WTC11 (cell line): Measurements from ENCODE around the gene MARCHF10. TPM values are rescaled to one million over a fixed set of nuclear protein-coding genes. Genes with fewer than 3 reads are reported as not detected.

ENCODE experiments used
- ATAC-seq: fragments of 200-7000 bp; cut with Tn5 transposase; 2 replicates; pipeline ENCODE4 v1.10.0; 2021; ENCODE audit warnings: mild to moderate bottlenecking, moderate library complexity
- CTCF ChIA-PET: fragments of 300-600 bp; sonication (Branson Sonifier 250); formaldehyde crosslinking; loops from one replicate; lab custom pipeline; 2021; ENCODE audit warnings: antibody characterized with exemption; lab: Charles Lee
- POLR2A ChIA-PET: fragments of 350-600 bp; sonication (Branson Sonifier 250); formaldehyde crosslinking; loops from one replicate; lab custom pipeline; 2021; ENCODE audit warnings: antibody characterized with exemption; lab: Charles Lee
- DNase-seq: peaks from one replicate; pipeline ENCODE4 v3.0.0; 2021; ENCODE audit warnings: low spot score
- H3K27ac Mint-ChIP-seq: 2 replicates; pipeline ENCODE4 v1.8.0; 2021; ENCODE audit warnings: mixed read lengths
- H3K27me3 Mint-ChIP-seq: 2 replicates; pipeline ENCODE4 v1.8.0; 2021; ENCODE audit warnings: low read depth, mild to moderate bottlenecking, moderate library complexity, mixed read lengths
- H3K36me3 Mint-ChIP-seq: 2 replicates; pipeline ENCODE4 v1.8.0; 2021; ENCODE audit warnings: mixed read lengths
- H3K4me1 Mint-ChIP-seq: 2 replicates; pipeline ENCODE4 v1.8.0; 2022; ENCODE audit warnings: mixed read lengths
- H3K4me3 Mint-ChIP-seq: 2 replicates; pipeline ENCODE4 v1.8.0; 2021; ENCODE audit warnings: mild to moderate bottlenecking, moderate library complexity, mixed read lengths
- H3K9me3 Mint-ChIP-seq: 2 replicates; pipeline ENCODE4 v1.8.0; 2021; ENCODE audit warnings: mixed read lengths
- ARID4B ChIP-seq: sonication (generic); formaldehyde crosslinking; IDR thresholded peaks from 2 replicates; pipeline ENCODE4 v1.8.0; 2023; ENCODE audit warnings: missing genetic modification reagents, mild to moderate bottlenecking, borderline replicate concordance
- ATF2 ChIP-seq: sonication (generic); formaldehyde crosslinking; IDR thresholded peaks from 2 replicates; pipeline ENCODE4 v1.8.1; 2022; ENCODE audit warnings: low read depth, missing genetic modification reagents, borderline replicate concordance
- FOXJ3 ChIP-seq: sonication (generic); formaldehyde crosslinking; IDR thresholded peaks from 2 replicates; pipeline ENCODE4 v1.9.0; 2021; ENCODE audit warnings: missing genetic modification reagents, mild to moderate bottlenecking, borderline replicate concordance
- FOXP1 ChIP-seq: sonication (generic); formaldehyde crosslinking; IDR thresholded peaks from 2 replicates; pipeline ENCODE4 v1.8.0; 2022; ENCODE audit warnings: missing genetic modification reagents, mild to moderate bottlenecking, moderate library complexity, borderline replicate concordance
- GTF2I ChIP-seq: fragments of 250-450 bp; sonication (Bioruptor Pico); conservative IDR thresholded peaks from 2 replicates; pipeline ENCODE4 v1.4.0; 2021; ENCODE audit warnings: mild to moderate bottlenecking
- HMGA2 ChIP-seq: fragments of 250-450 bp; sonication (Bioruptor Pico); IDR thresholded peaks from 2 replicates; pipeline ENCODE4 v1.4.0; 2021; ENCODE audit warnings: mild to moderate bottlenecking, moderate library complexity
- KAT7 ChIP-seq: sonication (generic); formaldehyde crosslinking; IDR thresholded peaks from 2 replicates; pipeline ENCODE4 v1.8.1; 2023; ENCODE audit warnings: missing genetic modification reagents, mild to moderate bottlenecking, borderline replicate concordance
- MLX ChIP-seq: sonication (generic); formaldehyde crosslinking; IDR thresholded peaks from 2 replicates; pipeline ENCODE4 v1.8.1; 2023; ENCODE audit warnings: mild to moderate bottlenecking, missing genetic modification reagents, moderate library complexity
- NFYB ChIP-seq: sonication (generic); formaldehyde crosslinking; conservative IDR thresholded peaks from 2 replicates; pipeline ENCODE4 v1.8.0; 2022; ENCODE audit warnings: low read depth, missing genetic modification reagents
- NR1H2 ChIP-seq: sonication (generic); formaldehyde crosslinking; IDR thresholded peaks from 2 replicates; pipeline ENCODE4 v1.9.0; 2021; ENCODE audit warnings: mild to moderate bottlenecking, moderate library complexity, missing genetic modification reagents
- OVOL2 ChIP-seq: fragments of 250-450 bp; sonication (Bioruptor Pico); IDR thresholded peaks from 2 replicates; pipeline ENCODE4 v1.9.0; 2021; ENCODE audit warnings: mild to moderate bottlenecking, borderline replicate concordance
- RELA ChIP-seq: sonication (generic); formaldehyde crosslinking; IDR thresholded peaks from 2 replicates; pipeline ENCODE4 v1.8.1; 2022; ENCODE audit warnings: missing genetic modification reagents, mild to moderate bottlenecking, borderline replicate concordance
- SOX15 ChIP-seq: fragments of 250-450 bp; sonication (Bioruptor Pico); IDR thresholded peaks from 2 replicates; pipeline ENCODE4 v1.9.0; 2021; ENCODE audit warnings: mild to moderate bottlenecking
- TEAD1 ChIP-seq: sonication (generic); formaldehyde crosslinking; IDR thresholded peaks from 2 replicates; pipeline ENCODE4 v1.8.0; 2022; ENCODE audit warnings: mild to moderate bottlenecking, missing genetic modification reagents
- ZNF219 ChIP-seq: sonication (generic); formaldehyde crosslinking; IDR thresholded peaks from 2 replicates; pipeline ENCODE4 v1.8.0; 2023; ENCODE audit warnings: missing genetic modification reagents, mild to moderate bottlenecking, borderline replicate concordance
- ZNF232 ChIP-seq: sonication (generic); formaldehyde crosslinking; IDR thresholded peaks from 2 replicates; pipeline ENCODE4 v1.8.0; 2022; ENCODE audit warnings: mild to moderate bottlenecking, missing genetic modification reagents
- total RNA-seq: library from RNA; stranded (reverse); gene quantifications from 3 replicates; pipeline ENCODE4 v1.2.3, GENCODE V29; 2021
- TF ChIP-seq, protein P1 (sequence below): sonication (generic); formaldehyde crosslinking; IDR thresholded peaks from 2 replicates; pipeline ENCODE4 v1.8.1; 2022; ENCODE audit warnings: missing genetic modification reagents, borderline replicate concordance

Gene MARCHF10
- total RNA-seq, 1 experiment from 2014 or later, result 1.0 TPM

DNA sequence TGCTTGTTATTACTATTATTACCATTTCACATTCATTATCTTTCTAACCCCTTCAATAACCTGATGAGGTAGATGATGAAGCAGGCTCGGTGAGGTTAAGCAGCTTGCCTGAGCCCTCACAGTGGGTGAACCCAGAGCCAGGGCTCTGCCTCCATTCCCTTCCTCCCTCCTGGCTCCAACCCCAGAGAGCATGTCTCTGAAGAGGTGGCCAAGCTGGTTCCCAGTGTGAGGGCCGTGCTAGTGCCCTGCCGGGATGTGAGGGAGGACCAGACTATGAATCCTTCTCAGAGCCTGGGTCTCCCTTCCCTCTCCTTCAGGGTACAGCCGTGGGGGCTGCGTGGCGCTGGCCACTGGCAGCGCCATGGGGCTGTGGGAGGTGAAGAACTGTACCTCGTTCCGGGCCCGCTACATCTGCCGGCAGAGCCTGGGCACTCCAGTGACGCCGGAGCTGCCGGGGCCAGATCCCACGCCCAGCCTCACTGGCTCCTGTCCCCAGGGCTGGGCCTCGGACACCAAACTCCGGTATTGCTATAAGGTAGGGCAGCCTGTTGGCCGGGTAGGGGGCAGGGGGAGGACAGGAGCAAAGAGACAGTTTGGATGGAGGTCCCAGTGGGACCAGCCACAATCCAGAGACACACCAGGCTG lies 131.0 kb downstream of the MARCHF10 start:
- Mint-ChIP-seq H3K9me3 (no peaks in the 10 kb centered on the region), H3K36me3 (no peaks in the 10 kb centered on the region), H3K27me3 (no peaks in the 10 kb centered on the region), H3K27ac (no peak overlapping the region), H3K4me3 (no peak overlapping the region), H3K4me1 (no peaks in the 10 kb centered on the region)
- ChIA-PET POLR2A (no interaction called here), CTCF (no interaction called here)
- no peak for DNase-seq
- no peak for ATAC-seq
- TF ChIP-seq FOXP1 (no peak), KAT7 (CRISPR knock-in tag) (no peak), ZNF232 (CRISPR knock-in tag) (no peak), NFYB (no peak), FOXJ3 (no peak), NR1H2 (no peak), ARID4B (CRISPR knock-in tag) (no peak), TEAD1 (CRISPR knock-in tag) (no peak), OVOL2 (no peak), ZNF219 (CRISPR knock-in tag) (no peak), RELA (no peak), MLX (no peak), SOX15 (CRISPR knock-in tag) (no peak)
- TF ChIP-seq, protein P1, sequence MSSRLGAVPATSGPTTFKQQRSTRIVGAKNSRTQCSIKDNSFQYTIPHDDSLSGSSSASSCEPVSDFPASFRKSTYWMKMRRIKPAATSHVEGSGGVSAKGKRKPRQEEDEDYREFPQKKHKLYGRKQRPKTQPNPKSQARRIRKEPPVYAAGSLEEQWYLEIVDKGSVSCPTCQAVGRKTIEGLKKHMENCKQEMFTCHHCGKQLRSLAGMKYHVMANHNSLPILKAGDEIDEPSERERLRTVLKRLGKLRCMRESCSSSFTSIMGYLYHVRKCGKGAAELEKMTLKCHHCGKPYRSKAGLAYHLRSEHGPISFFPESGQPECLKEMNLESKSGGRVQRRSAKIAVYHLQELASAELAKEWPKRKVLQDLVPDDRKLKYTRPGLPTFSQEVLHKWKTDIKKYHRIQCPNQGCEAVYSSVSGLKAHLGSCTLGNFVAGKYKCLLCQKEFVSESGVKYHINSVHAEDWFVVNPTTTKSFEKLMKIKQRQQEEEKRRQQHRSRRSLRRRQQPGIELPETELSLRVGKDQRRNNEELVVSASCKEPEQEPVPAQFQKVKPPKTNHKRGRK, result no peak

DNA sequence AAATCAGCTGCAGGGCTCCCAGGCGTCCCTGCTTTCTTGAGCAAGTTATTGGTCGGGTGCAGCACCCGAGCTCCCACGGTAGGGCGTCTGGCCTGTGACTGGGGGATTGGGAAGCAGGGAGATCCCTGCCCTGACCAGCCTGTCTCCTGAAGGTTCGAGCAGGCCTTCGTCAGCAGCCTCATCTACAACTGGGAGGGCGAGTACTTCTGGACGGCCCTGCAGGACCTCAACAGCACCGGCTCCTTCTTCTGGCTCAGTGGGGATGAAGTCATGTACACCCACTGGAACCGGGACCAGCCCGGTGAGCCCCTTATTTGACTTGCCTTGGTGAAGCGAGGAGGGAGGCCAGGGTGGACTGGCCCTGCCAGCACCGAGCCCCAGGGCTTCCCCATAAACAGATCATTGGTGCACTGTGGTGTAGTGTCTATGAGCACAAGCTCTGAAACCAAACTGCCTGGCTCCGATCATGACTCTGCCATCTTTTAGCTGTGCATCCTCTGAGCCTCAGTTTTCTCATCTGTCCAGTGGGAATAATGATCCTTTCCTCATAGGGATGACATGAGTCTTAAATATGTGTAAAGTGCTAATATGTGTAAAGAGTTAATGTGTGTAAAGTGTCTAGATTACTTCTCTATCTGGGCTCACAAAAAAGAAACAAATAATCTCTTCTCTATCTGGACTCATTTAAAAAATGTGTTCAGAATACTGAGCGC lies 131.7 kb downstream of the MARCHF10 start:
- no peak for TF ChIP-seq HMGA2
- TF ChIP-seq FOXJ3, result no peak
- TF ChIP-seq ATF2 (CRISPR knock-in tag), result no peak
- TF ChIP-seq GTF2I (CRISPR knock-in tag), result no peak
- ChIA-PET CTCF (no interaction called here), POLR2A (no interaction called here)
- H3K27me3 Mint-ChIP-seq, result no peaks in the 10 kb centered on the region
- ATAC-seq (no peak), DNase-seq (no peak)
- H3K4me3 Mint-ChIP-seq, result no peak overlapping the region
- no peak overlapping the region for H3K27ac Mint-ChIP-seq
- H3K4me1 Mint-ChIP-seq, result no peaks in the 10 kb centered on the region
- no peaks in the 10 kb centered on the region for H3K9me3 Mint-ChIP-seq
- no peaks in the 10 kb centered on the region for H3K36me3 Mint-ChIP-seq
